ENCODE data around the gene KRT4.

The KRT4 gene

DNA sequence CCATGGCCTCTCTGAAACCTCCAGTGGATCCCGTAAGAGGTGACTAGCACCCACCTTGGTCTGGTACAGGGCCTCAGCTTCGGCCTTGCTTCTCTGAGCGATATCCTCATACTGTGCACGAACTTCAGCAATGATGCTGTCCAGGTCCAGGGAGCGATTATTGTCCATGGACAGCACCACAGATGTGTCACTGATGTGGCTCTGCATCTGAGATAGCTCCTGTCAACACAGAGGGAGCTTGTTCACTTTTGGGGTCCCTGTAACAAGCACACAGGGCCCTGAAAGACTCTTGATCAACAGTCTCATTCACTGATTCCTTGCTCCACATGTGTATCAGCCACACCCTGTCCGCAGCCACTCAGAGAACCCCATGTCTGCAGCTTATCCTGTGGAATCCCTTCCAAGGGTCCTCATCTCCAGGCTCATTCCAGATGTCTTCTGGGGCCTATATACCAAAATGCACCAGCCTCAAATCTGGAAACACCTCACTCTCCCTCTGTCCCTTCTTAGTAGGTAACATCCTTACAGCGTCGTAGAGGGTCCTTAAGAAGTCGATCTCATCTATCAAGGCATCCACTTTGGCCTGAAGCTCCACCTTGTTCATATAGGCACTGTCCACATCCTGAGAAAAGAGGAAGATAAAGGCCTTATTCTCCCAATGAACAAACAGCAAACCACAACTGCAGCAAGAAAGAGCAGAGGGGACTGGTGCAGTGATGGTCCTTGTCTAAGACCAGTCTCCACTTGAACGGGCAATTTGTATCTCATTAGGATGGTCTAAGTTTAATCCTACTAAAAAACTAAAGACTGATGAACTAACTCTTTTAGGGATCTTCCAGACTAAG lies 21.5 kb downstream of the KRT4 start:
- DNase-seq (ENCODE audit: low read depth, low spot score), result no peak

DNA sequence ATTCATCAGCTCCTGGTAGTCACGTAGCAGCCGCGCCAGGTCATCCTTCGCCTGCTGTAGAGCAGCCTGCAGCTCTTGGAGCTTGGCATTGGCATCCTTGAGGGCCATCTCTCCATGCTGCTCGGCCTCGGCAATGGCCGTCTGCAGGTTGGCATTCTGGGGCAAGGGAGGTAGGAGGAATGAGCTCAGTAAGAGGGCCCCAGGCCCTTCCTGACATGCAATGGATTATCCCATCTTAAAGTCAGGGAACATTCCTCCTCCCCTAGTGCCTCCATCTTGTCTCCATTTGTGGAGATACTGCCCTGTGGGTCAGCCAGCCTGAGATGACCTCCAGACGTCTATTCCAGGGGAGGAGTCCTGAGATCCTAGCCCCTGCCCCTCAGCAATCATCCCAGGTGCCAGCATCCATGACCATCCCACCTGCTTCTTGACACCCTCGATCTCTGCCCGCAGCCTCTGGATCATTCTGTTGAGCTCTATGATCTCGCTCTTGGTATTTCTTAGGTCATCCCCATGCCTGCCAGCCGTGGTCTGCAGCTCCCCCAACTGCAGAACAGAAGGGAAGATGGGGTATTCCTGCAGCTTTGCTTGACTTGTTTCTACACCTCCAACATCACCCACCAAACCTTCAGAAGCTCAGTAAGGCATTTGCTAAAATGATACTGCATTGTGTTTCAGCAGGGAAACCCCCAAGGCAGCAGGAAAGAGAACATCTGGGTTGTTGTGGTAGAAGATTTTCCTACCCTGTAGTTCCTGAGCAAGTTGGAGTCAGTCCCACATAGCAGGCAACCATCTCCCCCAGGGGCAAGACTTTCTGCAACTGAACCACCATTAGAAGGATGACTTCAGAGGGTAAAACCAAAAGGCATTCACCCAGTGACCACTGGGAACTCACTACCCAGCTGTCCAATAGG lies 22.4 kb downstream of the KRT4 start:
- DNase-seq (ENCODE audit: low read depth, low spot score), result no peak

GRCh38 chr12:52790427-52791270 lies 23.3 kb downstream of the KRT4 start:
- DNase-seq (ENCODE audit: low read depth, low spot score), result no peak

DNA sequence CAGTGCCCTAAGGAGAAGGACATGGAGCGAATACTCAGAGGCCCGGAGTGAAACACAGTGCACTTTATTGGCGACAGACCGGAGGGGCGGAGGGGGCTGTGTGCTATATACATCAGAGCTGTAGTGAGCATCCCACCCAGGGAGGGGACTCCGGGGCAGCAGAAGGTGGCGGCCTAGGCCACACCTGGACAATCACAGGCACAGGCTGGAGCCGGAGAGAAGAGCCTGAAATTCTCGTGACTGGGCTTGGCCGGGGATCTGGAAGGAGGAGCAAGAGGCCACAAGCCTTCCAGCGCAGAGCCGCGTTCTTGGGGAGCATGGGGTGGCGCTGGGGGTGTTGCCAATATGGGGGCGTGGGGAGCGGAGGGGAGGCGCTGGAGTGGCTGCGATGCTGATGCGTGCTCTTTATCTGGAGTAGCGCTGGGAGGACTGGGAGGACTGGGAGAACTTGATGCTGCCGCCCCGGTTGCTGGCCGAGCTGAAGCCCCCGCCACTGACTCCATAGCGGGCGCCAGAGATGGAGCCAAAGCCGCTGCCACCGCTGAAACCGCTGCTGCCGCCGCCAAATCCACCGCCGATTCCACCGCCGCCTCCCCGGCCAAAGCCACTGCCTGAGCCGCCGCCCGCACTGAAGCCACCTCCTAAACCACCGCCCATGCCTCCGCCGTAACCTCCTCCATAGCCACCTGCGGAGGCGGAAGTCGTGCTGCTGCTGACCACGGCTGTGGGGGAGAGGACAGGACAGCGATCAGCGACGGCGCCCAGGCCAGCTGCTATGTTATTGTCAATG lies 24.1 kb downstream of the KRT4 start:
- peak; percentile 54 for DNase-seq (ENCODE audit: low read depth, low spot score)

DNA sequence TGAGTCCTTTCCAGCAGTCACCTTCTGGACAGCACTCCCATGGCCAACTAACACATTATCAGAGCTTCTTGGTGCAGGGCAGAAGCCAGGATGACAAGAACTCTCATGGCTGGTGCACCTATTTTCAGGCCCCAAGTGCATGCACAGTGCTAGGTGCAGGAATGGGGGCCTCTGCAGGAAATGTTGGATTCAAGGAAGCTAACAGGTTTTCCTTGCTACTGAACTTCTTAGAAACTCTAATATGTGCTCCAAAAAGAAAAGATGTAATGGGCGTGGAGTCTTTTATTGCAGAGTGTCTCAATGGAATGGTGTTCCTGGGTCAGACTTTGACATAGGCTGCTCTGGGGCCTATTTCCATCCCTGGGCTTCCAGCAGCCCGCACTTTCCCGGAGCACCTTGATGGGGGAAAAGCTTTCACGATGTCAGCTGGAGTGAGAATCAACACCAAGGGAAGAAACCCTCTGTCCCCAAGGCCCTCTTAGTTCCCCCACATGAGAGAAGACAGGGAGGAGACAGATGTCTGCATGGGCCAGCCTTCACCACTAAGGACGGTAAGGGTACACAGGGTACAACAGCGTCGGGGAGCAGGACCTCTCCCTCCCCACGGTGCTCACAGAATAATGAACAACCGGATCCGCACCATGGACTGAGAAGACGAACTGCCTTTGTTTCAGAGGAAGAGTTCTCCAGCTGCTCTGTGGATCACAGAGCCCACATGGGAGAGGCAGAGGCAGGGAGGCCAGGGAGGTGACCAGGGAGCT lies 24.9 kb downstream of the KRT4 start:
- no peak for DNase-seq (ENCODE audit: low read depth, low spot score)

DNA sequence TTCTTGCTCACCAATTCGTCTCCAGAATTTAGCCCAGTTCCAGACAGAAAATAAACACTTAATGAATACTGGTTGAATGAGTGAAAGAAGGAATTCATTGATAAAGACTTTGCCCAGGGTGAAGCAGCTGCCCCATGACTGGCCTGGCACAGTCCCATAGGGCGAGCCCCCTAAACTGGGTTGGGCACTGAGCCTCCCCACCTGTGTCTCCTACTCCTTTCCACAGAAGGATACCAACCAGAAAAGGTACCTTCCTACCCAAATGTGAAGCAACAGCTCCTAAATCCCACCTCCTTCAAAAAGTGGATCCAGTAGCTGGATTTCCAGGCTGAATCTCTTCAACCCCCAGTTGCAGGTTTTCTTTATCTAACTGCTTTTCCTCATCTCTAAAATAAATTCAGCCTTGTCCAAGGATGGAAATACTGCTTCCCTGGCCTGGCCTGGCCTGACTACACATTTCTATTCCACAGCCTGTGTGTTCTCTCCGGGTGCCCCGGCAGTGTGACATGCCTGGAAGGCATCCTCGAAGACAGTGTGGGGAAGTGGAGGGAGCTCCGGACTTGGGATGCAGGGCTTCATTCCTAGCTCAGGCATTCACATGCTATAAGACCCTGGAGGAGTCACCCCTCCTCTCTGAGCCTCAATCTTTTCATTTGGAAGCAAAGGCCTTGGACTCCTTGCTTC lies 25.6 kb downstream of the KRT4 start:
- DNase-seq (ENCODE audit: low read depth, low spot score), result no peak

DNA sequence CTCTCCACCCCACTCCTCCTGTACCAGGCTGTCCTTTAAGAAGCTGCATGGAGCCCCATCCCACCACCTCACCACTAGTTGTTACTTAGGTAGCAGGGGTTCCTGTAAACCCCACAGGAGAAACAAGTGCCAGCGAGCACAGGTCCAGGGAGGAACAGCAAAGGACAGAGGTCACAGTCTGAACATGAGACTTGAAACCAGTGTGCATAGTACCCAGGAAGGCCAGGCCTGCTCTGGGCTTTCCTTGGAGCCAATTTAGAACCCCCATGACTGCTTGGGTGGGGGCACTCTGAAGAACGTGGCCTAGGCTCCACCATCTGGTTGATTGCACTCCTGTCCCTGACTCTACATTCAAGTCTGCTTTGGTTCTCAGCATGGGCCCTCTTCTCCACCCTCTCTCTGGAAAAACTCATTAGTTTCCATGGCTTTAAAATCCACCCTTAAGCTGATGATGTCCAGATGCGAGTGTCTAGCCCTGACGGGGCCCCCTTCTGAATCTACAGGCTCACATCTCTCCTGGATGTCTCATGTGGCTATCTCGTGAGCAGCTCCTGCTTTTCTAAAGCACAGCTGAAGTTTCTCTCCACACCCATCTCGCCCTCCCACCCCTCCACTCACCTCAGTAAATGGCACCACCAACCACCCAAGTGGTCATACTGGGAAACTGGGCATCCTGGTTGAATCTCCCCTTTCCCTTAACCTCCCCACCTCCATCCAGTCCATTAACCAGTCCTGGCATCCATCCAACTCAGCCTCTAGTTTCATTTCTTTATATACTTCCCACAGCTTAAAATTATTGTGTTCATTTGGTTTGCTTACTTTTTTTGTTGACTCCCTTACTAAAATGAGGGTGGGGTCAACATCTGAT lies 26.4 kb downstream of the KRT4 start:
- DNase-seq (ENCODE audit: low read depth, low spot score), result no peak

GRCh38 chr12:52784909-52785308 lies 29.0 kb downstream of the KRT4 start:
- no peak for DNase-seq (ENCODE audit: low read depth, low spot score)

GRCh38 chr12:52783563-52784316 lies 30.2 kb downstream of the KRT4 start:
- no peak for DNase-seq (ENCODE audit: low read depth, low spot score)

- no peak for DNase-seq (ENCODE audit: low read depth, low spot score)
These were observed 31.4 kb downstream of the KRT4 start for GRCh38 chr12:52782502-52782901.

DNA sequence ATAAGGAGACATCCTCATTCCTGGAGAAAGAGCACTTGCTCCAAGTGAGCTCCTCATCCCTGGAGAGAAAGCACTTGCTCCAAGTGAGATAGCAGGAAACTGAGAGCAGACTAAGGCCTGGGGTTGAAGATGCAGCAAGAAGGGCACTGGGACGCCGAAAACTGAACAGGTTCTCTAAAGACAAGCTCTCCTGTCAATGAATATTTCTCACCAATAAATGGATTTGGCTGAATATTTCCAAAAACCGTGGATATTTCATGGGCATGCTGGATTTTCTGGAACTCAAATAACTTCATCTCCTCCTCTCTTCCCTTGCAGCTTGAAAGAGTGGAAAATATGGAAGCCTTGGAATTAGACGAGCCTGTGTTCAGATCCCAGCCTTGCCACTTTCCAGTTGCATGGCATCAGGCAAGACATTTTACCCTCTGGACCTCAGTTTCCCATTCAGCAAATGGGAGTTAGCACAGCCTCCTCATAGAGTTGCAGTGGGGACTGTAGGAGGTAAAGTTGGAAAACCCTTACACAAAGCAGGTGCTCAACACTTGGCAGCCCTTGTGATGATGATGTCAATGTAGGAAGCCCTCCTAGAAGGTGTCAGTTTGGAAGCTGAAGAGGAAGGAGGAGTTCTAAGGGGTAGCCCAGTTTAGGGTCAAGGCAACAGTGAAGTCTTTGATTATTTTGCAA lies 32.4 kb downstream of the KRT4 start:
- no peak for DNase-seq (ENCODE audit: low read depth, low spot score)

DNA sequence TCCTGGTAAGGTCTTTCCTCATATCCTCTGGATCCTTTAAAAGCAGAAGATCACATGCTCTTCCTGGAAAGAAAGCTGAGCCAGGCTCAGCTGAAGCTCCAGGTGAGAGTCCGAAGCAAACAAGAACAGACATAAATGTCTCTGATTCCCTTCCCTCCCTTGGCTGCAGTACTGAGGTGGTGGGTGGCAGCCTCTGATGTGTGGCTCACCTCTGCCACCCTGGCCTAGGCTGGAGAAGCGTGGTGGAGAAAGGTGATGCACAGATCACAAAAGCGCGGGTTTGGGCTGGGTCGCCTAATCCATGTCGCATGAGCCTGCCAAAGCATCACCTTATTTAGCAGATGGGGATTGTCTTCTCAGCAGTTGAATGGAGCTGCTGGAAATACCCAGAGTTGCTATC lies 34.0 kb downstream of the KRT4 start:
- no peak for DNase-seq (ENCODE audit: low read depth, low spot score)

GRCh38 chr12:52778833-52779232 lies 35.1 kb downstream of the KRT4 start:
- no peak for DNase-seq (ENCODE audit: low read depth, low spot score)

DNA sequence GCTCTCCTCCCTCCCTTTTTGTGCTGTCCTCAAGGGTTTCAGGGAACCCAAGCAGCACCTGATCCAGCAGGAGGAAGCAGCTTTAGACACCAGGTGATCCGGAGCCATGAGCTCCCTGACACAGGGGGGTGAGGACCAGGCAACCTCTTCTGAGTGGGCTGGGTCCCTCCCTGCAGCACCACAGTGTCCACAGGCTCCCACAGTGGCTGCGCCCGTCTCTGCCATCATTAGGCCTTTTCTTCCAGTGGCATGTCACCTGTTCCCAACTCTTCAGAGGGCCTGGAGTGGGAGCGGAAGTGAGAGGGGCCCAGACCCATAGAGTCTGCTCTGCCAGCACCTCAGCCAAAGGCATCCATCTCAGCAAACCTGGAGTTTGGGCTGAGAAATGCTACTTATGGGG lies 36.4 kb downstream of the KRT4 start:
- DNase-seq (ENCODE audit: low read depth, low spot score), result no peak

DNA sequence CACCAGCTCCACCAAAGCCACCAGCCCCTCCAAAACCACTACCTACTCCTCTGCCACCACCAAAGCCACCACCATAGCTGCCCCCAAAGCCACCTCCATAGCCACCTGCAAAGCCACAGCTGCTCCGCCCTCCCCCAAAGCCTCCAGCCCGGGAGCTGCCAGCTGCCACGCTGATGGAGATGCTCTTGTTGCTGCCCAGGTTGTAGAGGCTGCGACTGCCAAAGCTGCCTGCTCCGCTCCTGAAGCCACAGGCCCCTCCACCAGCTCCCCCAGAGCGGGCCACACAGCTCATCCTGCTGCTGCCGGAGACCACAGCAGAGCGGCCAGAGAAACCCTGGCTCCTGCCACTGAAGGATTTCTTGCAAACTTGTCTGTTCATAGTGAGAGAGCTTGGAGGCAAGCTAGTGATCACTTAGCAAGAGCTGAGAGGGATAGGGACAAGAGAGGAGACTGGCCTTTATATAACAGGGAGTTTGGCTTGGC lies 37.0 kb downstream of the KRT4 start, which contains the start of gene KRT76:
KRT76 (minus strand) TSS at position 433 of the 483 bp plus-strand sequence; CDS start at position 379, 54 bp downstream.
- no peak for DNase-seq (ENCODE audit: low read depth, low spot score)

- no peak for DNase-seq (ENCODE audit: low read depth, low spot score)
These were observed 37.5 kb downstream of the KRT4 start for GRCh38 chr12:52776435-52776834.

- DNase-seq (ENCODE audit: low read depth, low spot score), result no peak
These were observed 39.2 kb downstream of the KRT4 start for GRCh38 chr12:52774629-52775250.
